GM19025 (cell line): ENCODE data around the gene ETFRF1.

Source experiments
- ATAC-seq: cut with Tn5 transposase; IDR thresholded peaks from one replicate; pipeline ENCODE4 v1.9.1; 2021; ENCODE audit warnings: mild to moderate bottlenecking, low read depth, moderate library complexity; ENCODE audit not compliant: unreplicated experiment

ETFRF1 gene

GRCh38 chr12:25208554-25208953, 13.5 kb downstream of the ETFRF1 start:
- no peak for ATAC-seq

- no peak for ATAC-seq
Measured at GRCh38 chr12:25213338-25213737, 18.3 kb downstream of the ETFRF1 start.

GRCh38 chr12:25236190-25236589, 41.2 kb downstream of the ETFRF1 start:
- no peak for ATAC-seq

- no peak for ATAC-seq
Measured at GRCh38 chr12:25236626-25237025, 41.6 kb downstream of the ETFRF1 start.

GRCh38 chr12:25241167-25242020, 46.4 kb downstream of the ETFRF1 start:
- ATAC-seq, result no peak

GRCh38 chr12:25242981-25243679, 48.1 kb downstream of the ETFRF1 start:
- ATAC-seq, result no peak

- ATAC-seq, result no peak
Measured at GRCh38 chr12:25243680-25243990, 48.6 kb downstream of the ETFRF1 start.

GRCh38 chr12:25245491-25245890, 50.5 kb downstream of the ETFRF1 start:
- ATAC-seq, result no peak

- no peak for ATAC-seq
Measured at GRCh38 chr12:25248137-25248536, 53.1 kb downstream of the ETFRF1 start.

GRCh38 chr12:25248732-25249131, 53.7 kb downstream of the ETFRF1 start:
- ATAC-seq, result no peak

GRCh38 chr12:25249931-25250738, 55.1 kb downstream of the ETFRF1 start:
- peak; percentile 27 for ATAC-seq

- ATAC-seq, result peak; percentile 82
Measured at GRCh38 chr12:25250744-25251730, 56.0 kb downstream of the ETFRF1 start, which contains the start of gene KRAS. Gene KRAS (minus strand): TSS chr12:25250929.

- no peak for ATAC-seq
Measured at GRCh38 chr12:25251769-25252168, 56.7 kb downstream of the ETFRF1 start.

- no peak for ATAC-seq
Measured at GRCh38 chr12:25252946-25253345, 57.9 kb downstream of the ETFRF1 start.

GRCh38 chr12:25253371-25254068, 58.5 kb downstream of the ETFRF1 start:
- ATAC-seq, result no peak

- ATAC-seq, result no peak
Measured at GRCh38 chr12:25254271-25254880, 59.3 kb downstream of the ETFRF1 start.
